ENCODE measurements around the gene SHISAL2A.

Gene SHISAL2A

DNA sequence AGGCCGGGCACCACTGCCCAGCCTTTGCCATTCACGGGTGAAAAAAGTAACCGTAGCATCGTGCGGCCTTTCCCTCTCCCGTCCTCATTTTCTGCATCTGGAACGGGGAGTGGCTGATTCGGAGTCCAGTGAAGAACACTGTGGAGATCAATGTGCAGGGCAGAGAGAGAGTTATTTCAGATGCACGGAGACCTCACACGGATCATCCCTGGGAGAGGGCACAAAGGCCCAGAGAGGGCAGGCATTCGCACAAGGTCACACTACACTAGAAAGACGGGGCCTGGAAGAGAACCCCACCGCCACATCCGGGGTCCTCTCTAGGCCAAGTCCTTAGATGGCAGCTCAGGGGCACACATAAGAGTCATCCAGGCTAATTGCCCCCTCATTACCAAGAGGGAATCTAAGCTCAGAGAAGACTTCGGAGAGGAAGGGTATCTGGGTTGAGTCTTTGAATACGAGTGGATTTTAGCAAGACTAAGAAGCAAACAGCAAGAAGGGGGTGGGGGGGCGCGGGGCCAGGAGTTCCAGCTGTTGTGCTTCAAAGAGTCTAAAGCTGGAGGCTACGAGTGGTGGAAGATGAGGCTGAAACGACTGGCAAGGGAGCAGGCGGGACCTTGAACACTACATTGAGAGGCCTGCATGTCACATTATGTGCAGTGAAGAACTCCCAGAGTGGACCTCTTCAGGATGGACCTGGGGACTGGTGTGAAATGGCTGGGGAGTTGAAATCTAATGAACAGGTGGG, 29.9 kb upstream of the SHISAL2A start:
- no peak for TF ChIP-seq ZFX (IDR thresholded peaks at IDR 0.05; ENCODE audit: borderline replicate concordance)
- TF ChIP-seq, protein P1, sequence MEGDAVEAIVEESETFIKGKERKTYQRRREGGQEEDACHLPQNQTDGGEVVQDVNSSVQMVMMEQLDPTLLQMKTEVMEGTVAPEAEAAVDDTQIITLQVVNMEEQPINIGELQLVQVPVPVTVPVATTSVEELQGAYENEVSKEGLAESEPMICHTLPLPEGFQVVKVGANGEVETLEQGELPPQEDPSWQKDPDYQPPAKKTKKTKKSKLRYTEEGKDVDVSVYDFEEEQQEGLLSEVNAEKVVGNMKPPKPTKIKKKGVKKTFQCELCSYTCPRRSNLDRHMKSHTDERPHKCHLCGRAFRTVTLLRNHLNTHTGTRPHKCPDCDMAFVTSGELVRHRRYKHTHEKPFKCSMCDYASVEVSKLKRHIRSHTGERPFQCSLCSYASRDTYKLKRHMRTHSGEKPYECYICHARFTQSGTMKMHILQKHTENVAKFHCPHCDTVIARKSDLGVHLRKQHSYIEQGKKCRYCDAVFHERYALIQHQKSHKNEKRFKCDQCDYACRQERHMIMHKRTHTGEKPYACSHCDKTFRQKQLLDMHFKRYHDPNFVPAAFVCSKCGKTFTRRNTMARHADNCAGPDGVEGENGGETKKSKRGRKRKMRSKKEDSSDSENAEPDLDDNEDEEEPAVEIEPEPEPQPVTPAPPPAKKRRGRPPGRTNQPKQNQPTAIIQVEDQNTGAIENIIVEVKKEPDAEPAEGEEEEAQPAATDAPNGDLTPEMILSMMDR (IDR thresholded peaks at IDR 0.05) = no peak
- H3K27ac ChIP-seq = no peak overlapping the region

DNA sequence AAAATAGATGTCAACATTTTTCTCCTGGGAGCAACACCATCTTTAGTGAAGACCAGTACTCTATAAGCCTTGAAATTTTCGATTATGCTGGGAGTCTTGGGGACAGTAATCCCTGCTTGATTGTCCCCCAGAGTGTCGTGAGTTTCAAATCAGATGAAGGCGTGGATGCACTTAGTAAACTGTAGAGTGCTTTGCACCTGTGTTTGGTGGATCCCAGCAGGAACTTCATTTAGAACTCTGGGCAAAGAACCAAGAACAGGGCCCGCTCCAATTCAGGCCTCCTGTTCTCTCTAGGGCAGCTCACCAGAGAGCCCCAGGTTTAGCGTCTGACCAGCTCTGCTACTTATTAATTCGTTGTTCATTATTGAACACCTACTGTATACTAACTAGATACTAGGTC, 29.3 kb upstream of the SHISAL2A start:
- no peak overlapping the region for H3K27ac ChIP-seq
- TF ChIP-seq, protein P1 (IDR thresholded peaks at IDR 0.05) = no peak
- TF ChIP-seq ZFX (IDR thresholded peaks at IDR 0.05; ENCODE audit: borderline replicate concordance) = no peak

DNA sequence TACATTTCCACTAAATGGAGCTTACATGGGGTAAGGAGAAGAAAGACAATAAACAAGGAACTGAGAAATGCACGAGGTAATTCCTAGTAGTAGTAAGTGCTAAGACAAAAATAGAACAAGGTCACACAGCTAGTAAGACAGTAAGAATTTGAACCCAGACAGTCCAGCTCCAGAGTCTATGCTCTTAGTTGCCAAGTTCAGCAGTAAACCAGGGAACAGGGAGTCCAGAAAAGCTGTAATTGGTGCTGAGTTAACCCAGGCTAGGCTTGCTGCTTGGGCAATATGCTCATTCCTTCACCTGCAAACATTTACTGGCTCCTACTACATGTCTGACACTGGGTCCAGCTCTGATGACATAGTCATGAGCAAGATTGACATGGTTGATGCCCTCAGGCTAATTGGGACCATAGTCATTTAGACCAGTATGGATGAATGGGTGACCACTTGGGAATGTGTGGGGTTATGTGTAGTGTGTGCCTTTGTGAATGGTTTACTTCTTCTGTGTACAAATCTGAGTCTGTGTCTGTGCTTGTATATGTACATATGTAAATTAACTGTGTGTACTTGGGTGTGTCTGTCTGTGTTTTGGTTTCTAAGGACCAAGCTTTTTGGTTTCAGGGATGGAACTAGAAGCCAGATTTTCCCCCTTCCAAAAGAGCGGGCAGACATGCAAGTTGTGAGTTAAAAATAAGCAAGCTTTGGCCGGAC, 28.8 kb upstream of the SHISAL2A start:
- no peak for TF ChIP-seq ZFX (IDR thresholded peaks at IDR 0.05; ENCODE audit: borderline replicate concordance)
- TF ChIP-seq, protein P1 (IDR thresholded peaks at IDR 0.05) = no peak
- H3K27ac ChIP-seq = no peak overlapping the region

DNA sequence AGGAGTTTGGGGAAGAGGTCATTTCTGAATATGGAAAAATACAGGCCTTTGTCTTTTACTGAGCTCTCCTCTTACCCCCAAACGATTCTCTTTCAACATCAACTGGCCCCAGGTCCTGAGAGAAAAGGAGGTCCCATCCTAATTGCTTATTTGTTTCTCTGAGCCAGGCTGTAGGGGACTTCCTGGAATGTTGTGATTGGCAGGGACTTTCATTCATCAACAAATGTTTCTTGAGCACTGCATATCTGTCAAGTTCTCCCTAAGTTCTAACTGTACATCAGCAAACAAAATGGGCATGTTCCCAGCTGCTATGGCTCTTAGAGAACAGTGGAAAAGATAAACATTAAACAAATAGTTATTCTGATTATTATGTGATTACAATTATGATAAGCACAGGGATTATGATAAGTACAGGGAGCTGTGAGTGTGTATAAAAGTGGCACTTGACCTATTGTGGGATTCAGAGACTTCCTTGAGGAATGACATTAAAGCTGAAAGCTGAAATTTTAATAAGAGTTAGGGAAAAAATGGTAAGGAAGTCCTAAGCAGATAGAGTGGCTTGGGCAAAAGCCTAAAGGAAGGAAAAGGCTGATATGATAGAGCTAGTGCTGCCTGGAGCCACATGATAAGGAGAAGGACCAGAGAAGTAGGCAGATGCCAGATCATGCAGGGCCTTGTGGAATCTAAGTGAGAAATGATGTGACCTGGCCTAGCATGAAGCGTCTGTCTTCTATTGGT, 19.2 kb upstream of the SHISAL2A start:
- TF ChIP-seq, protein P1 (IDR thresholded peaks at IDR 0.05) = no peak
- no peak for TF ChIP-seq ZFX (IDR thresholded peaks at IDR 0.05; ENCODE audit: borderline replicate concordance)
- H3K27ac ChIP-seq = no peak overlapping the region

DNA sequence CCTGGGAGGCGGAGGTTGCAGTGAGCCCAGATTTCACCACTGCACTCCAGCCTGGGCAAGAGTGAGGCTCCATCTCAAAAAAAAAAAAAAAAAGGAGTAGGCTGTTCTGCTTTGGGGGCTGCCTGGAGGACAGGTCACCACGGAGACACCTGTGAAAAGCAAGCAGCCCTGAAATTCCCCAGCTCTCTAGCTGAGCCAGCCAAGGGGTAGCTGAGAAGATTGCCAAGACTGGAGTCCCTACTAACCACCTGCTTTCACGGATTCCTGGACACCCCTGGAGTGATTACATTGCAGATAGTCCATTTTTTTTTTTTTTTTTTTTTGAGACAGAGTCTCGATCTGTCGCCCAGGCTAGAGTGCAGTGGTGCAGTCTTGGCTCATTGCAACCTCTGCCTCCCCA, 18.3 kb upstream of the SHISAL2A start:
- no peak for TF ChIP-seq ZFX (IDR thresholded peaks at IDR 0.05; ENCODE audit: borderline replicate concordance)
- TF ChIP-seq, protein P1 (IDR thresholded peaks at IDR 0.05) = no peak
- no peak overlapping the region for H3K27ac ChIP-seq

DNA sequence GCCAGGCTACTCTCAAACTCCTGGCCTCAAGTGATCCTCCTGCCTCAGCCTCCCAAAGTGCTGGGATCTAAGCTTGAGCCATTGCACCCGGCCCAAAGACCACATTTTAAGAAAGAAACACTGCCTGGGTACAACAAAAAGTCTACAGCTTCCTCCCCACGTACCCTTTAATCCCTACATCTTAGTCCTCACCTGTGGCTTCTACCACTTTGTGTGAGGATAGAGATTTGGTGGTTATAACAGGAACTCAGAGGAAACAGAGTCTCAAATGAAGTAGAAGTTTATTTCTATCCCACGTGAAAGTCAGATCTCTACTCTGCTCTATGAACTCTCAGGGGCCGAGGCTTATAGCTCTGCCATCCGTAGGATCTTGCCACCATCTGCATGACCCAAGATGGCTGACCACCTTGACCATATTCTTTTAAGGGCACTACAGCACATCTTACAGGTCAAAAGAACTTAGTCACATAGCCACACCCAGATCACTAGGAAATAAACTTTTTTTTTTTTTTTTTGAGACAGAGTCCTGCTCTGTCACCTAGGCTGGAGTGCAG, 17.4 kb upstream of the SHISAL2A start:
- no peak overlapping the region for H3K27ac ChIP-seq
- no peak for TF ChIP-seq ZFX (IDR thresholded peaks at IDR 0.05; ENCODE audit: borderline replicate concordance)
- TF ChIP-seq, protein P1 (IDR thresholded peaks at IDR 0.05) = no peak

Measured in 22Rv1 (cell line).